HepG2 (cell line): Measurements from ENCODE around the gene UBXN2A. TPM values are rescaled to one million over a fixed set of nuclear protein-coding genes. Genes with fewer than 3 reads are reported as not detected.

Experiments used
- AHDC1 ChIP-seq: sonication (generic); formaldehyde crosslinking; IDR thresholded peaks from 2 replicates; pipeline ENCODE4 v1.5.1; 2020; ENCODE audit warnings: mild to moderate bottlenecking, missing genetic modification reagents, borderline replicate concordance
- BRCA1 ChIP-seq: sonication (generic); formaldehyde crosslinking; IDR thresholded peaks from 2 replicates; pipeline ENCODE4 v1.4.0; 2020; ENCODE audit warnings: missing genetic modification reagents
- CTCF ChIP-seq: sonication (generic); formaldehyde crosslinking; IDR thresholded peaks from 2 replicates; pipeline ENCODE4 v1.5.0; 2020; ENCODE audit warnings: mild to moderate bottlenecking, missing genetic modification reagents, moderate library complexity
- HDAC2 ChIP-seq: sonication (generic); formaldehyde crosslinking; IDR thresholded peaks from 2 replicates; pipeline ENCODE4 v1.4.0; 2020; ENCODE audit warnings: missing genetic modification reagents
- IKZF1 ChIP-seq: fragments of 450-650 bp; IDR thresholded peaks from 2 replicates; pipeline ENCODE4 v1.7.1; 2016
- JARID2 ChIP-seq: sonication (generic); formaldehyde crosslinking; IDR thresholded peaks from 2 replicates; pipeline ENCODE4 v1.8.1; 2023; ENCODE audit warnings: missing genetic modification reagents, inconsistent platforms; ENCODE audit not compliant: insufficient replicate concordance
- NFE2L1 ChIP-seq: sonication (generic); formaldehyde crosslinking; IDR thresholded peaks from 2 replicates; pipeline ENCODE4 v1.4.0; 2020; ENCODE audit warnings: missing genetic modification reagents, mild to moderate bottlenecking, borderline replicate concordance
- NFRKB ChIP-seq: fragments of 450-650 bp; IDR thresholded peaks from 2 replicates; pipeline ENCODE4 v1.6.1; 2017
- NONO ChIP-seq, 2 experiments: fragments of 450-650 bp in 1 of 2; sonication (generic) in 1 of 2; formaldehyde crosslinking in 1 of 2; IDR thresholded peaks in 1 of 2; conservative IDR thresholded peaks in 1 of 2; 2 replicates each; pipeline versions ENCODE4 v1.6.1 to v1.8.0; 2017 to 2022; ENCODE audit warnings: mild to moderate bottlenecking in 1 of 2, missing genetic modification reagents in 1 of 2, moderate library complexity in 1 of 2
- SIX1 ChIP-seq: sonication (generic); formaldehyde crosslinking; IDR thresholded peaks from 2 replicates; pipeline ENCODE4 v1.4.0; 2020; ENCODE audit warnings: missing genetic modification reagents, borderline replicate concordance
- STAT6 ChIP-seq: sonication (generic); formaldehyde crosslinking; IDR thresholded peaks from 2 replicates; pipeline ENCODE4 v1.4.0; 2020; ENCODE audit warnings: missing genetic modification reagents, mild to moderate bottlenecking, borderline replicate concordance
- TCF7L2 ChIP-seq: IDR thresholded peaks from 2 replicates; pipeline ENCODE4 v1.6.1; 2011; ENCODE audit warnings: mild to moderate bottlenecking, low read depth, low read length, moderate library complexity
- ZNF484 ChIP-seq: sonication (generic); formaldehyde crosslinking; IDR thresholded peaks from 2 replicates; pipeline ENCODE4 v1.5.1; 2020; ENCODE audit warnings: mild to moderate bottlenecking, low read depth, missing genetic modification reagents, borderline replicate concordance
- polyA plus RNA-seq, 8 experiments: library from polyadenylated mRNA; depleted of rRNA in 3 of 8; stranded (reverse) in 7 of 8; unstranded in 1 of 8; fragments of >200 nt; fragmentation: Illumina TruSeq in 4 of 8; extraction: Trizol in 4 of 8; gene quantifications; 2 replicates each; pipeline versions ENCODE4 v1.2.1 to v1.2.3, GENCODE V29; 2011 to 2016; ENCODE audit warnings: low read depth in 4 of 8, missing spikeins in 1 of 8, mixed read lengths in 1 of 8; ENCODE audit not compliant: insufficient read depth in 1 of 8
- total RNA-seq, 5 experiments: library from RNA; depleted of rRNA; stranded (reverse); fragments of >200 nt; fragmentation: Illumina TruSeq; extraction: Trizol; gene quantifications; 2 replicates each; pipeline ENCODE4 v1.2.3, GENCODE V29; 2016; ENCODE audit warnings: low read depth in 1 of 5
- TF ChIP-seq, protein P1 (sequence below): sonication (generic); formaldehyde crosslinking; IDR thresholded peaks from 2 replicates; pipeline ENCODE4 v1.9.0; 2022; ENCODE audit warnings: low read depth, missing genetic modification reagents
- TF ChIP-seq, protein P2 (sequence below): sonication (generic); formaldehyde crosslinking; conservative IDR thresholded peaks from 2 replicates; pipeline ENCODE4 v1.4.0; 2020; ENCODE audit warnings: missing genetic modification reagents

UBXN2A gene
- total and polyA plus RNA-seq, 2 of the 13 experiments (the other 11 are each of a cell fraction or from before 2014, with no cell fraction given) = 8.3 to 20.9 TPM

DNA sequence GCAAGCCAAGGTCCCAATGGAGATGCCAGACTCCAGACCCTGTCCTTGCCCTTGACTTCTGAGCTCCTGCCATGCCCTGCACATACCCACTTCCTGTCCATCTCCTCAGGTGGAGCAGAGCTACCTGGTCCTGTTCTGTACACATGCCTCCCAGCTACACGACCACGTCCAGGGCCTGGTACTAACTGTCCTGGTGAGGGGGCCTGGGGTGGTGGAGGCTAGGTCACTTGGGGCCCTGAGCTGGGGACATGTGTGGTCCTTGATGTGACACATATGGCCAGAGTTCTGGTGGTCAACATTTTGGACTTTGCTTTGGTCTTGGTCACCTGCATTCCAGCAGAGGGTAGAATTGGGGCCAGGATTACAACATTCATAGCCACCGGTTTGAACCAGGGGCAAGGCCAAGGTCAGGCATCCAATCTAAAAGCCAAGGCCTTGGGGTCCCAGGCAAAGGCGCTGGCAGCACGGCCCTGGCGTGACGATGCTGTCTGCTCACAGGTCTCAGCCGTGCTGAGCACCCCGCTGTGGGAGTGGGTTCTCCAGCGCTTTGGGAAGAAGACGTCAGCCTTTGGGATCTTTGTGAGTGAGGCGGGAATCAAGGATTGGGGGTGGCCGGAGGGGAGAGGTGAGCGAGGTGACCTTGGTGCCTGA is 82.2 kb downstream of the UBXN2A start (continued):
- TF ChIP-seq, protein P1, sequence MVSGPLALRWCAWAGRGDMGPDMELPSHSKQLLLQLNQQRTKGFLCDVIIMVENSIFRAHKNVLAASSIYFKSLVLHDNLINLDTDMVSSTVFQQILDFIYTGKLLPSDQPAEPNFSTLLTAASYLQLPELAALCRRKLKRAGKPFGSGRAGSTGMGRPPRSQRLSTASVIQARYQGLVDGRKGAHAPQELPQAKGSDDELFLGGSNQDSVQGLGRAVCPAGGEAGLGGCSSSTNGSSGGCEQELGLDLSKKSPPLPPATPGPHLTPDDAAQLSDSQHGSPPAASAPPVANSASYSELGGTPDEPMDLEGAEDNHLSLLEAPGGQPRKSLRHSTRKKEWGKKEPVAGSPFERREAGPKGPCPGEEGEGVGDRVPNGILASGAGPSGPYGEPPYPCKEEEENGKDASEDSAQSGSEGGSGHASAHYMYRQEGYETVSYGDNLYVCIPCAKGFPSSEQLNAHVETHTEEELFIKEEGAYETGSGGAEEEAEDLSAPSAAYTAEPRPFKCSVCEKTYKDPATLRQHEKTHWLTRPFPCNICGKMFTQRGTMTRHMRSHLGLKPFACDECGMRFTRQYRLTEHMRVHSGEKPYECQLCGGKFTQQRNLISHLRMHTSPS = peak; percentile 85; the same call in 1 of the 2 replicates
- no peak for TF ChIP-seq ZNF484 (CRISPR knock-in tag)
- no peak for TF ChIP-seq STAT6 (CRISPR knock-in tag)
- peak; percentile 30; the same call in 1 of the 2 replicates for TF ChIP-seq CTCF
- TF ChIP-seq NFE2L1 = 0 out of 2 replicates have a peak, but pooled peaks have one; percentile 57
- no peak for TF ChIP-seq TCF7L2
- no peak for TF ChIP-seq NONO (IDR thresholded peaks at IDR 0.05)
- peak; percentile 92 for TF ChIP-seq NONO (CRISPR knock-in tag; conservative IDR thresholded peaks at IDR 0.05)
- no peak for TF ChIP-seq SIX1 (CRISPR knock-in tag)
- TF ChIP-seq AHDC1 (CRISPR knock-in tag) = 0 out of 2 replicates have a peak, but pooled peaks have one; percentile 42
- TF ChIP-seq HDAC2 (CRISPR knock-in tag) = peak; percentile 88
- TF ChIP-seq NFRKB = no peak
- TF ChIP-seq BRCA1 (CRISPR knock-in tag) = no peak
- TF ChIP-seq JARID2 (CRISPR knock-in tag) = no peak
- no peak for TF ChIP-seq IKZF1
- TF ChIP-seq, protein P2, sequence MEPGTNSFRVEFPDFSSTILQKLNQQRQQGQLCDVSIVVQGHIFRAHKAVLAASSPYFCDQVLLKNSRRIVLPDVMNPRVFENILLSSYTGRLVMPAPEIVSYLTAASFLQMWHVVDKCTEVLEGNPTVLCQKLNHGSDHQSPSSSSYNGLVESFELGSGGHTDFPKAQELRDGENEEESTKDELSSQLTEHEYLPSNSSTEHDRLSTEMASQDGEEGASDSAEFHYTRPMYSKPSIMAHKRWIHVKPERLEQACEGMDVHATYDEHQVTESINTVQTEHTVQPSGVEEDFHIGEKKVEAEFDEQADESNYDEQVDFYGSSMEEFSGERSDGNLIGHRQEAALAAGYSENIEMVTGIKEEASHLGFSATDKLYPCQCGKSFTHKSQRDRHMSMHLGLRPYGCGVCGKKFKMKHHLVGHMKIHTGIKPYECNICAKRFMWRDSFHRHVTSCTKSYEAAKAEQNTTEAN (CRISPR knock-in tag) = no peak
